GOT3 (cell line): Measurements from ENCODE around the gene PDE9A.
"Not testable (repeated sequence)": the region's sequence is repeated elsewhere in the genome, so short reads cannot be mapped to it uniquely, and the experiment has no call there.

Source experiments
- DNase-seq: peaks from one replicate; lab custom pipeline; 2025; ENCODE audit warnings: mixed read lengths; lab: John Stamatoyannopoulos, UW

The PDE9A gene

DNA sequence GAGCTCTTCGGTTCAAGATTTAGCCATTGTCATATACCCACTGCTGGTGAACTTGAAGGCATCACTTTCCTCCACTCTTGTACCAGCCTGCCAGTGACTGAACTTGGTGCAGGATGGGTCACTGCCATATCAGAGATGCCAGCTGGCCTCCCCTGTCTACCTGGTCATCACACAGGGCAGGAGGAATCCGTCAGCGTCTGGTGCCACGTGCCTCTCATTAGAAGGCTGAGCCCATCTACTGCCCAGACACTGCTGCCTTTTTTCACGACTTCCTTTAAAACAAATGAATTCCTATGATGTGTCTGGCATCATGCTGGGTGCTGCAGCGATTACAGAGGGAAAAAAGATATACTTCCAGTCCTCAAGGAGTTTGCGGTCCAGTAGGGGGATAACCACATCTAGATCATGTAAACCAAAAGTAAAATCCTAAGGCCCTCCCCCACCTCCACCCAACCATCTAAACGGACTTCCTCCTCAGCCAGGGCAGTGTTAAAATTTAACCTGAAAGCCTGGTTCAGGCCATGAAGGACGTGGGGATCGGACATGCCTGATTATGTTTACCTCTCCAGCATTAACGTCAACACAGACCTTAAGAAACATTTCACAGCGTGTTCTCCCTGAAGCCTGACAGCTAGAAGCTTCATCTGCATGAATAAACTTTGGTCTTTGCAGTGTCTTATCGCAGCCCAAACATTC lies 29.2 kb upstream of the PDE9A start:
- DNase-seq, result no peak

GRCh38 chr21:42624936-42625335 lies 28.5 kb upstream of the PDE9A start:
- no peak for DNase-seq

GRCh38 chr21:42626171-42626570 lies 27.2 kb upstream of the PDE9A start:
- no peak for DNase-seq

DNA sequence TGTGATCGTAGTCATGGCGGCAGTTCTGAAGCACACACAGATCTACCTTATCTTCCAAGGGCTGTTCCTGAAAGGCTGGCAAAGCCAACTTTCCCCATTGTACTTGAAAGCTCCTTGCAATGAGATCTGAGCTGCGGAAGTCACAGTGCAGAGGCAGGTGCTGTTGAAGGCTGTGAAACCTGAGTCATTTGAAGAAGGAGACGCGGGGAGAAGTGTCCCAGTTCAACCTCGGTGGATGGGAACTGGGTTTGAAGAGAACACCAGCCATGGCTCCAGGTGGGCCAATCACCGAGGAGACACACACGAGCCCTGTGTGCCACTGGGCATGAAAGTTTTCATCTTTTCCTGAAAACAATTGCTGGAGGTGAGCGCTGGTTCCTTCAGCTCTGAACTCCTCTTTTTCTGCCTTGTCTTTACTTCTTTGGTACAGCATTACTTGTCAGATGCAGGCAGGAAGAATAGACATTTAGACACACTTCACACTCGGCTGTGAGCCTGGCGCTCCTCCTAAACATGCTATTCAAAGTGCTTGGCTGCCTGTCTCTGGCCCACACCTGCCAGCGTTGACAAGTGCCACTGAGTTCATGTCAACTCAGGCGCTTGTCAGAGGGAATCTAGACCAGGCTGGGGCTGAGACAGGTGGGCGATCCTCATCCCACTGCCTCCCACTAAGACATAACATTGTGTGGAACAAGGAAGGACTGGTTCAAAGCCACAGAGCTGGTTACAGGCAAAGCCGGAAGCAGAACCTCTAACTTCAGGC lies 25.7 kb upstream of the PDE9A start:
- DNase-seq, result no peak

DNA sequence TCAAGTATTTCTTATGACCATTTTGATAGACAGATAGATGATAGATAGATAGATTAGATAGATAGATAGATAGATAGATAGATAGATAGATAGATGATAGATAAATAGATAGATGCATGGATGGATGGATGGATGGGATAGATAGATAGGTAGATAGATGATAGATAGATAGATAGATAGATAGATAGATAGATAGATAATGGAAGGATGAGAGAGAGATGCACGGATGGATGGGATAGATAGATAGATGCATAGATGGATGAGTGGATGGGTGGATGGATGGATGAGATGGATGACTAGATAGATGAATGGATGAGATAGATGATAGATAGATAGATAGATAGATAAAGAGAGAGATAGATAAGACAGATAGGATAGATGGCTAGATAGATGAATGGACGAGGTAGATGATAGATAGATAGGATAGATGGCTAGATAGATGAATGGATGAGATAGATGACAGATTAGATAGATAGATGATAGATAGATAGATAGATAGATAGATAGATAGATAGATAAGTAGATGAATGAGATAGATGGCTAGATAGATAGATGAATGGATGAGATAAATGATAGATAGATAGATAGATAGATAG lies 24.9 kb upstream of the PDE9A start:
- DNase-seq, result not testable (repeated sequence)

DNA sequence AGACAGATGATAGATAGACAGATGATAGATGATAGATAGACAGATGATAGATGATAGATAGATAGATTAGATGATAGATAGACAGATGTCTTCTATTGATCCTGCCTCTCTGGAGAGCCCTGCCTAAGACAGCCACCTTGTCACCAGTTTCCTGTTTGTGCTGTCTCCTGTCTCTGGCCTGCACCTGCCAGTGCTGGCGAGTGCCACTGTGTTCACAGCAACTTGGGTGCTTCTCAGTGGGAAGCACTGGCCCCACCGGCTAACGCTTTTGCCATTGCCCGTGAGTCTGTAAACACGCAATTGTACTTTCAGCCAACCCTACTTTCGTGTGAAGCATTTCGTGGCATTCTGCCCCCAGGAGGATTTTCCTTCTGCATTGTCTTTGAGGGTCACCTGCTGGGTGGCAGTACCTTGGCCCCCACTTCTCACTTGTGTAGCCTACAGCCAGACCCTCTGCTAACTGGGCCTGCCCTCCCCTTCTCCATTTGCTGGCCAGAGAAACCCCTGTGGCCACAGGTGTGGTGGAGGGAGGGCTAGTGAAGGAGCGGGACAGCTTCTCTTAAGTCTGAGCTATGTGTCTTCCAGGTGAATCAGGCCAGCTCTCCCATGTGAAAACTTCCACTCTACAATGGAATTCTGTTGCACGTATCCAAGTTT lies 23.4 kb upstream of the PDE9A start:
- no peak for DNase-seq

- no peak for DNase-seq
These were observed 22.8 kb upstream of the PDE9A start for GRCh38 chr21:42630626-42631025.

- no peak for DNase-seq
These were observed 22.3 kb upstream of the PDE9A start for GRCh38 chr21:42631142-42631541.

DNA sequence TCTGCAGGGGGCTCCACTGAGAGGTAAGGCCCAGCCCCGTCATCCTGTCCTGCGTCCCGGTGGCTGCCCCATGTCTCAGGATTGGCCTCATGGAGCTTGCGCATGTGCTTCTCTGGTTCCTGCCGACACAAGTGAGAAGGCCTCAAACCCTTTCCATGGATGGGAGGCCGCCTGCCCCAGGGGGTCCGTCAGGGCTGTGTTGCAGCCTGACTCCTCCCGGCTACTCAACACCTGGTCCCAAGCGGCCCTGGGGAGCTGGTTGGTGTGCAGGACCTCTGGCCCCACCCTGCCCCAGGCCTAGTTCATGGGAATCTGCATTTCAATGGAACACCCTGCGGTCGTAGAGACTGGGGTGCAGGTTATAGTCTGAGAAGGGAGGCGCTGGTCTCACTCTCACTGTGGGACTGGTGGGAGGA lies 21.1 kb upstream of the PDE9A start:
- no peak for DNase-seq

DNA sequence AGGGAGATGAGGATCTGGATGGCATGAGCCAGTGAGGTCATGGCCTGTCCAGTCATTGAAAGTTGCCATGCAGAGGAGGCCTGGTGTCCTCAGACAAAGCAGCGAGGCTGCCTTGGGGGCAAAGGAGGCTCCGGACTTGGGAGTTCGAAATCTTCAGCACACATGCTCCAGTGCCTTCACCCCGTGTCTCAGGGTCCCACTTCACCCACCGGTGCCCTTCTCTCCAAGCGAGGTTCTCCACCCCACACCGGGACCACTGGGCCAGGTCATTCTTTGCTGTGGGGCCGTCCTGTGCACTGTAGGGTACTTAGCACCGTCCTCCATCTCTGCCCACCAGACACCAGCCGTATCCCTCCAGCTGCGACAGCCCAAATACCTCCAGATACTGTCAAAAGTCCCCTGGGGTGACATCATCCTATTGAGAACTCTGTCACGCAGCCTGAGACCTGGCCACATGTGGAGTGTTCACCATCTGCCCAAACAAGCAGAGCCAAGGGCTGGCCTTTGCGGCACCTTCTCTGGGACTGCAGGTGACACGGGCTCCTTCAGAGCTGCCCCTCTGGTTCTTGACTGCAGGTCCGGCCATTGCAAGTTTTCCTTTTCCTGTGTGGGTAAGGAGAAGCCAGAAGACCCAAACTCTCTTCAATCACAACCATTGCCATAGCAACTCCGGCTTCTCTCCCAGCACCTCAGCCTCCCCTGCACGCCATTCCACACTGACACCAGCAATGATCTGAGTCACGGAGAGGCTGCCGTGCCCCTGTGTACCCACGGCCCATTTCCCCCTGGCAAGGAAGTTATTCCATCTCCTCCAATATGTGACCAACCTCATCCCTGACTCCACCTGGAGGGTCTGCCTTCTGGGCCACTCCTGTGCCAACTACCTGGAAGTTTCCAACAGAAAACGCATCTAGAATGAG lies 20.4 kb upstream of the PDE9A start:
- DNase-seq, result no peak

DNA sequence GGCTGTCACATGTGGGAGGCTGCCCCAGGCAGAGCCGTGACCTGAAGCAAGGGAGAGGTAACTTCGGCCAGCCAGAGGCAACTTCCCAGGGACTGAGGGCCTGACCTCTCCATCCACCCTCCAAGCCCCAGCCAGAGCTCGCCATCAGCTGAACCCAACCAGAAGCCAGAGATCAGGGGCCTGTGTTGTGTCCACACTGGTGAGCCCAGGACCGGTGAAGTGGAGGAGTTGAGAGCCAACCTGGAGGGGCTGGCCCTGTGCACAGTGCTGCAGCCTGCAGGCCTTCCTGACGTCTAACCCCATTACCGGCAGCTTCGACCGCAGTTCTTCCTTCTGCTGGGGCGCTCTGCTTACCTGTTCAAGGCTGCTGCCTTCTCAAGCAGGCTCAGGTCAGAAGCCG lies 19.6 kb upstream of the PDE9A start:
- DNase-seq, result no peak

- DNase-seq, result no peak
These were observed 17.4 kb upstream of the PDE9A start for GRCh38 chr21:42635848-42636519.

DNA sequence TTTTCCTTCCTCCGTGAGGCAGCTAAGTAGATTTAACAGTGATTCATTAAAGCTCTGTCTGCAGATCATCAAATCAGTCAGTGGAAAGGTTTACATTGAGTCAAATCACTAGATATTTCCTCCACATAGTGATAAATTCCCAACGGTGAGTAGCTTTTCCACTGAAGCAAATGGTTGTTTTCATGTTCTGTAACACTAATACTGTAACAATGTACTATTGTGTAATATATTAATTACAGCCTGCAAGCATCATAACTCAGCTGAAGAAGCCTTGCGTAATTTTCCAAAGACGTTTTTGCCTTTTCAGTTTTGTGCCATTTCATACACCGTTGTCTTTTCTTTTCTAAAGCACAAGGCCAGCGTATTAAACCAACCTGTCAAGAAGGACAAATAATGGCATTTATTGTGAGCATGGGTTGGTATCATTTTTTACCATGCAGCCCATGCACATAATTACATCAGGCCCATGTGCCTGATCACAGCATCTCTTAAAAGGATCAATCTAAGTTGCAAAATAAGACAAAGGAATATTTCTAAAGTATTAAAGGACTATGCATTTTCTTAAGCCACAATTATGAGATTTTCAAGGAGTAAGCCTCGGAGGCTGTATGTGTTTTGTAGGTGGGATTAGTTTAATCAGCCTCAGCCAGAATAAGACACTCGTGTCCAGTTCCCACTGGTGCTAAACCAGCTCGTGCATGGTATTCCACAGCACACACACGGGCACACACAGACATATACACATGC lies 16.7 kb upstream of the PDE9A start:
- DNase-seq, result no peak

DNA sequence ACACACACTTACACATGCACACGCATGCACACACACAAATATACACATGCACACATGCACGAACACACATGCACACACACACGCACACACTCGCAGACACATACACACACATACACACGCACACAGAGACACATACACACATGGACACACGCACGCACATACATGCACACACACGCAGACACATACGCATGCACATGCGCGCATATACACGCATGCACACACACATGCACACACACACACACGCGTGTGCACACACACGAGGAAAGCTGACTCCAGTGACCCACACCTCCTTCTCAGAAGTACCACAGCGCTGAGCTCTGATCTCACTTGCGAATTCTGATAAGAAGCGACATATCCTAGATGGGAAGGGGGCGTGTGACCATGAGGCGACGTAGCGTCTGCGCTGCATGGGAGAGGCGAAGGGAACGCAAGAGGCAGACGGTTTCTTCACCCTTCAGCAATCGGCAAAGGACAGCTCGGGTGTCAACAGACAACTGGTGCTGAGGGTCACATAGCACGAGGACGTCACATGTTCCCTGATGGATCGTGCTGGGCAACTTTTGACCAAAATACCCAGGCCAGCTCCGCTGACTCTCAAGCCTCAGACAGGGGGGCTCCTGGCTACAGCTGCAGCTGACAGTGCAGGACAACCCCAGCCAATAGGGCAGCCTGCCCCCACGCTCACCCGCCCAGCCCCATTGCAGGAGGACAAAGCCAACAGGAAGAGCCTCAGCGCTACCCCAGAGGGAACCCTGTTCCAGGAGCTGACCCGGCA lies 16.0 kb upstream of the PDE9A start:
- no peak for DNase-seq

DNA sequence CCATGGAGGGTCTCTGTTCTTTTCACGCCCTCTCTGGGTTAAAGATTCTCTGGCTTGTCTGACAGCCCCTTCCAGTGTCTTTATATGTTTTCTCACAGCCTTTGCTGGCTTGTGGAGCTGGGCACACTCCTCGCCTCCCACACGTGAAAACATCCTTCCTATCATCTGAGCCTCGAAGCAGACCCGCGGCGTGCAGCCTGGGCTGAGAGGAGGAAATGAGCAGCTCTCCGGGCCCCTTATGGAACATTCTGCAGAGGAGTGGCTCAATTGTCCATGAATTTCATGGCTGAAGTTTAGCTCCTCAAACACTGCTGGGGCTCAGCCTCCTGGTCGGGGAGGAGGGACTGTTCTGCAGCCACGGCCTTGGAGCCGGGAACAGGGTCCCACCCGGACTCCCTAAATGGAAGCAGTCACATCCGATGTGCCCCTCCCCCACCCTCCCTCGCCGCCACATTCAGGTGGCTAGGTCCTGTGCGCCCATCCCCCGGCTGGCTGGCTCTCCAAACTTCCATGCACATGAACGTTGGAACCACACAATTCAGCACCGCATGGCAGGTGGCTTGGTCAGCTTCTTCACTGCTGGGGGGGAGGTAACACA lies 15.1 kb upstream of the PDE9A start:
- no peak for DNase-seq

GRCh38 chr21:42639646-42640152 lies 13.7 kb upstream of the PDE9A start:
- no peak for DNase-seq

DNA sequence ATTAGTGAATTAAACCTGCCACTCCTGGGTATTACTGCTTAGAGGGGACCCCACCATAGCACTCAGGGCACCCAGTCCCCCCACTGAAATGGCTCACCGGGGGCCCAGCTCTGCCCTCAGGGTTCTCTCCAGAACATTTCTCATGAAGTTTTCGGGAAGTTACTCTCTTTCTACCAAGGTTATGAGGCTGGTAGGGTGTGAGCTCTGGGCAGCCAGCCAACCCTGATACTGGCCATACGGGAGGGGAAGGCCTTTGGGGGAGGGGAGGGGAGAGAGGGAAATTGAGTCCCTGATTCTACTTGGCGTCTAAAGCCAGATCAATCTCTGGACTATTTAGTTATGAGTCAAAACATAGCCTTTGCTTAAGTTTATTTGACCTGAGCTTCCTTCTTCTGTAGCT lies 12.9 kb upstream of the PDE9A start:
- no peak for DNase-seq

GRCh38 chr21:42641311-42642218 lies 11.9 kb upstream of the PDE9A start:
- no peak for DNase-seq
